DLD1 (cell line): ENCODE data around the gene CLDN14.
"Not testable (repeated sequence)": the region's sequence is repeated elsewhere in the genome, so short reads cannot be mapped to it uniquely, and the experiment has no call there.

ENCODE experiments used
- in situ Hi-C: cut with HindIII; loops from 2 replicates; pipeline ENCODE4 v1.10.0; 2017; ENCODE audit warnings: low sequenced_read_pairs

CLDN14 gene

GRCh38 chr21:36502365-36502764 lies 22.4 kb upstream of the CLDN14 start:
- in situ Hi-C loops = no loop called here

GRCh38 chr21:36501589-36501892 lies 21.6 kb upstream of the CLDN14 start:
- in situ Hi-C loops = no loop called here

GRCh38 chr21:36499578-36500471 lies 19.9 kb upstream of the CLDN14 start:
- in situ Hi-C loops = no loop called here

GRCh38 chr21:36494557-36494956 lies 14.6 kb upstream of the CLDN14 start:
- in situ Hi-C loops = loop anchor here (5.0 kb wide), 1 partner anchor 82 kb away; no protein-coding TSS in a partner anchor

- in situ Hi-C loops = loop anchor here (5.0 kb wide), 1 partner anchor 79 kb away; no protein-coding TSS in a partner anchor
Observed at GRCh38 chr21:36491209-36491910, 11.4 kb upstream of the CLDN14 start.

- in situ Hi-C loops = loop anchor here (5.0 kb wide), 1 partner anchor 77 kb away; no protein-coding TSS in a partner anchor
Observed at GRCh38 chr21:36489776-36490165, 9.8 kb upstream of the CLDN14 start.

- in situ Hi-C loops = no loop called here
Observed at GRCh38 chr21:36489103-36489775, 9.3 kb upstream of the CLDN14 start.

- in situ Hi-C loops = no loop called here
Observed at GRCh38 chr21:36487641-36488307, 7.9 kb upstream of the CLDN14 start.

GRCh38 chr21:36486246-36486645 lies 6.3 kb upstream of the CLDN14 start:
- in situ Hi-C loops = no loop called here

GRCh38 chr21:36485476-36485875 lies 5.6 kb upstream of the CLDN14 start:
- in situ Hi-C loops = no loop called here

GRCh38 chr21:36483095-36483494 lies 3.2 kb upstream of the CLDN14 start:
- in situ Hi-C loops = no loop called here

- in situ Hi-C loops = no loop called here
Observed at GRCh38 chr21:36482673-36483072, 2.8 kb upstream of the CLDN14 start.

GRCh38 chr21:36482181-36482580 lies 2.3 kb upstream of the CLDN14 start:
- in situ Hi-C loops = no loop called here

- in situ Hi-C loops = no loop called here
Observed at GRCh38 chr21:36481639-36482038, 1.7 kb upstream of the CLDN14 start.

GRCh38 chr21:36480618-36481017 lies 696 bp upstream of the CLDN14 start:
- in situ Hi-C loops = no loop called here

GRCh38 chr21:36478941-36479340 lies 981 bp downstream of the CLDN14 start:
- in situ Hi-C loops = no loop called here

- in situ Hi-C loops = no loop called here
Observed at GRCh38 chr21:36478207-36478701, 1.7 kb downstream of the CLDN14 start.

GRCh38 chr21:36477559-36477958 lies 2.4 kb downstream of the CLDN14 start:
- in situ Hi-C loops = no loop called here

- in situ Hi-C loops = no loop called here
Observed at GRCh38 chr21:36477001-36477400, 2.9 kb downstream of the CLDN14 start.

GRCh38 chr21:36476541-36476940 lies 3.4 kb downstream of the CLDN14 start:
- in situ Hi-C loops = not testable (repeated sequence)

- in situ Hi-C loops = no loop called here
Observed at GRCh38 chr21:36474591-36474990, 5.3 kb downstream of the CLDN14 start.
